WTC11 (cell line): ENCODE data around the gene WDFY3. TPM values are rescaled to one million over a fixed set of nuclear protein-coding genes. Genes with fewer than 3 reads are reported as not detected.

Experiments used
- ATAC-seq: fragments of 200-7000 bp; cut with Tn5 transposase; 2 replicates; pipeline ENCODE4 v1.10.0; 2021; ENCODE audit warnings: mild to moderate bottlenecking, moderate library complexity
- CTCF ChIA-PET: fragments of 300-600 bp; sonication (Branson Sonifier 250); formaldehyde crosslinking; loops from one replicate; lab custom pipeline; 2021; ENCODE audit warnings: antibody characterized with exemption; lab: Charles Lee
- POLR2A ChIA-PET: fragments of 350-600 bp; sonication (Branson Sonifier 250); formaldehyde crosslinking; loops from one replicate; lab custom pipeline; 2021; ENCODE audit warnings: antibody characterized with exemption; lab: Charles Lee
- DNase-seq: peaks from one replicate; pipeline ENCODE4 v3.0.0; 2021; ENCODE audit warnings: low spot score
- H3K27ac Mint-ChIP-seq: 2 replicates; pipeline ENCODE4 v1.8.0; 2021; ENCODE audit warnings: mixed read lengths
- H3K27me3 Mint-ChIP-seq: 2 replicates; pipeline ENCODE4 v1.8.0; 2021; ENCODE audit warnings: low read depth, mild to moderate bottlenecking, moderate library complexity, mixed read lengths
- H3K36me3 Mint-ChIP-seq: 2 replicates; pipeline ENCODE4 v1.8.0; 2021; ENCODE audit warnings: mixed read lengths
- H3K4me1 Mint-ChIP-seq: 2 replicates; pipeline ENCODE4 v1.8.0; 2022; ENCODE audit warnings: mixed read lengths
- H3K4me3 Mint-ChIP-seq: 2 replicates; pipeline ENCODE4 v1.8.0; 2021; ENCODE audit warnings: mild to moderate bottlenecking, moderate library complexity, mixed read lengths
- H3K9me3 Mint-ChIP-seq: 2 replicates; pipeline ENCODE4 v1.8.0; 2021; ENCODE audit warnings: mixed read lengths
- CREM ChIP-seq: sonication (generic); formaldehyde crosslinking; IDR thresholded peaks from 2 replicates; pipeline ENCODE4 v1.8.1; 2022; ENCODE audit warnings: mild to moderate bottlenecking, missing genetic modification reagents, moderate library complexity
- ETV6 ChIP-seq: sonication (generic); formaldehyde crosslinking; IDR thresholded peaks from 2 replicates; pipeline ENCODE4 v1.8.1; 2022; ENCODE audit warnings: mild to moderate bottlenecking, missing genetic modification reagents
- IRF1 ChIP-seq: sonication (generic); formaldehyde crosslinking; IDR thresholded peaks from 2 replicates; pipeline ENCODE4 v1.8.0; 2023; ENCODE audit warnings: missing genetic modification reagents
- KAT7 ChIP-seq: sonication (generic); formaldehyde crosslinking; IDR thresholded peaks from 2 replicates; pipeline ENCODE4 v1.8.1; 2023; ENCODE audit warnings: missing genetic modification reagents, mild to moderate bottlenecking, borderline replicate concordance
- MYBL2 ChIP-seq: sonication (generic); formaldehyde crosslinking; IDR thresholded peaks from 2 replicates; pipeline ENCODE4 v1.8.1; 2023; ENCODE audit warnings: mild to moderate bottlenecking, moderate library complexity, missing genetic modification reagents
- NR3C1 ChIP-seq: sonication (generic); formaldehyde crosslinking; conservative IDR thresholded peaks from 2 replicates; pipeline ENCODE4 v1.8.1; 2023; ENCODE audit warnings: low read depth, mild to moderate bottlenecking, missing genetic modification reagents
- RELA ChIP-seq: sonication (generic); formaldehyde crosslinking; IDR thresholded peaks from 2 replicates; pipeline ENCODE4 v1.8.1; 2022; ENCODE audit warnings: missing genetic modification reagents, mild to moderate bottlenecking, borderline replicate concordance
- RORB ChIP-seq: fragments of 250-450 bp; sonication (Bioruptor Pico); IDR thresholded peaks from 2 replicates; pipeline ENCODE4 v1.9.0; 2021; ENCODE audit warnings: mild to moderate bottlenecking
- SP1 ChIP-seq: sonication (generic); formaldehyde crosslinking; conservative IDR thresholded peaks from 2 replicates; pipeline ENCODE4 v1.8.1; 2022; ENCODE audit warnings: missing genetic modification reagents
- TP53 ChIP-seq: sonication (generic); formaldehyde crosslinking; IDR thresholded peaks from 2 replicates; pipeline ENCODE4 v1.8.1; 2023; ENCODE audit warnings: mild to moderate bottlenecking, missing genetic modification reagents
- USF2 ChIP-seq: sonication (generic); formaldehyde crosslinking; IDR thresholded peaks from 2 replicates; pipeline ENCODE4 v1.8.1; 2023; ENCODE audit warnings: mild to moderate bottlenecking, missing genetic modification reagents, moderate library complexity
- ZNF138 ChIP-seq: sonication (generic); formaldehyde crosslinking; conservative IDR thresholded peaks from 2 replicates; pipeline ENCODE4 v1.8.1; 2022; ENCODE audit warnings: mild to moderate bottlenecking, moderate library complexity, missing genetic modification reagents
- ZNF232 ChIP-seq: sonication (generic); formaldehyde crosslinking; IDR thresholded peaks from 2 replicates; pipeline ENCODE4 v1.8.0; 2022; ENCODE audit warnings: mild to moderate bottlenecking, missing genetic modification reagents
- total RNA-seq: library from RNA; stranded (reverse); gene quantifications from 3 replicates; pipeline ENCODE4 v1.2.3, GENCODE V29; 2021
- TF ChIP-seq, protein P1 (sequence below): sonication (generic); formaldehyde crosslinking; conservative IDR thresholded peaks from 2 replicates; pipeline ENCODE4 v1.8.1; 2023; ENCODE audit warnings: mild to moderate bottlenecking, low read depth, missing genetic modification reagents, moderate library complexity
- TF ChIP-seq, protein P2 (sequence below): sonication (generic); formaldehyde crosslinking; IDR thresholded peaks from 2 replicates; pipeline ENCODE4 v1.8.1; 2022; ENCODE audit warnings: mild to moderate bottlenecking, moderate library complexity, missing genetic modification reagents
- TF ChIP-seq, protein P3 (sequence below): sonication (generic); formaldehyde crosslinking; IDR thresholded peaks from 2 replicates; pipeline ENCODE4 v1.8.1; 2023; ENCODE audit warnings: mild to moderate bottlenecking, moderate library complexity, missing genetic modification reagents
- TF ChIP-seq, protein P4 (sequence below): fragments of 250-450 bp; sonication (Bioruptor Pico); conservative IDR thresholded peaks from 2 replicates; pipeline ENCODE4 v1.9.0; 2021; ENCODE audit warnings: mild to moderate bottlenecking
- TF ChIP-seq, protein P5 (sequence below): fragments of 250-450 bp; sonication (Bioruptor Pico); IDR thresholded peaks from 2 replicates; pipeline ENCODE4 v2.1.2; 2022; ENCODE audit warnings: mild to moderate bottlenecking, moderate library complexity

The WDFY3 gene
- total RNA-seq, 1 experiment from 2014 or later = 77.2 TPM

GRCh38 chr4:84956014-84956413 is 10.5 kb downstream of the WDFY3 start:
- Mint-ChIP-seq H3K27me3 (no peaks in the 10 kb centered on the region), H3K9me3 (no peaks in the 10 kb centered on the region), H3K4me3 (no peak overlapping the region), H3K36me3 (no peaks in the 10 kb centered on the region), H3K4me1 (peaks cover 67% of the 10 kb centered on the region), H3K27ac (peak overlapping the region; percentile 73)
- DNase-seq (no peak), ATAC-seq (no peak)
- POLR2A ChIA-PET = no interaction called here
- TF ChIP-seq IRF1 (CRISPR knock-in tag) (no peak), RORB (CRISPR knock-in tag) (no peak), ETV6 (CRISPR knock-in tag) (no peak), CREM (CRISPR knock-in tag) (no peak), SP1 (no peak), KAT7 (CRISPR knock-in tag) (no peak), USF2 (peak; percentile 26; the same call in 1 of the 2 replicates)
- TF ChIP-seq, protein P1, sequence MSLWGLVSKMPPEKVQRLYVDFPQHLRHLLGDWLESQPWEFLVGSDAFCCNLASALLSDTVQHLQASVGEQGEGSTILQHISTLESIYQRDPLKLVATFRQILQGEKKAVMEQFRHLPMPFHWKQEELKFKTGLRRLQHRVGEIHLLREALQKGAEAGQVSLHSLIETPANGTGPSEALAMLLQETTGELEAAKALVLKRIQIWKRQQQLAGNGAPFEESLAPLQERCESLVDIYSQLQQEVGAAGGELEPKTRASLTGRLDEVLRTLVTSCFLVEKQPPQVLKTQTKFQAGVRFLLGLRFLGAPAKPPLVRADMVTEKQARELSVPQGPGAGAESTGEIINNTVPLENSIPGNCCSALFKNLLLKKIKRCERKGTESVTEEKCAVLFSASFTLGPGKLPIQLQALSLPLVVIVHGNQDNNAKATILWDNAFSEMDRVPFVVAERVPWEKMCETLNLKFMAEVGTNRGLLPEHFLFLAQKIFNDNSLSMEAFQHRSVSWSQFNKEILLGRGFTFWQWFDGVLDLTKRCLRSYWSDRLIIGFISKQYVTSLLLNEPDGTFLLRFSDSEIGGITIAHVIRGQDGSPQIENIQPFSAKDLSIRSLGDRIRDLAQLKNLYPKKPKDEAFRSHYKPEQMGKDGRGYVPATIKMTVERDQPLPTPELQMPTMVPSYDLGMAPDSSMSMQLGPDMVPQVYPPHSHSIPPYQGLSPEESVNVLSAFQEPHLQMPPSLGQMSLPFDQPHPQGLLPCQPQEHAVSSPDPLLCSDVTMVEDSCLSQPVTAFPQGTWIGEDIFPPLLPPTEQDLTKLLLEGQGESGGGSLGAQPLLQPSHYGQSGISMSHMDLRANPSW (CRISPR knock-in tag) = no peak
- TF ChIP-seq, protein P2, sequence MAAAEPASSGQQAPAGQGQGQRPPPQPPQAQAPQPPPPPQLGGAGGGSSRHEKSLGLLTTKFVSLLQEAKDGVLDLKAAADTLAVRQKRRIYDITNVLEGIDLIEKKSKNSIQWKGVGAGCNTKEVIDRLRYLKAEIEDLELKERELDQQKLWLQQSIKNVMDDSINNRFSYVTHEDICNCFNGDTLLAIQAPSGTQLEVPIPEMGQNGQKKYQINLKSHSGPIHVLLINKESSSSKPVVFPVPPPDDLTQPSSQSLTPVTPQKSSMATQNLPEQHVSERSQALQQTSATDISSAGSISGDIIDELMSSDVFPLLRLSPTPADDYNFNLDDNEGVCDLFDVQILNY (CRISPR knock-in tag) = no peak
- CTCF ChIA-PET = interaction anchor here (1.3 kb wide), 1 partner anchor 11 kb away, joined by 4 read pairs; the partner anchor contains the start of gene WDFY3

GRCh38 chr4:84954982-84955567 is 11.4 kb downstream of the WDFY3 start:
- no peaks in the 10 kb centered on the region for H3K36me3 Mint-ChIP-seq
- H3K4me3 Mint-ChIP-seq = peak overlapping the region; percentile 50
- H3K9me3 Mint-ChIP-seq = no peaks in the 10 kb centered on the region
- no peaks in the 10 kb centered on the region for H3K27me3 Mint-ChIP-seq
- TF ChIP-seq, protein P3, sequence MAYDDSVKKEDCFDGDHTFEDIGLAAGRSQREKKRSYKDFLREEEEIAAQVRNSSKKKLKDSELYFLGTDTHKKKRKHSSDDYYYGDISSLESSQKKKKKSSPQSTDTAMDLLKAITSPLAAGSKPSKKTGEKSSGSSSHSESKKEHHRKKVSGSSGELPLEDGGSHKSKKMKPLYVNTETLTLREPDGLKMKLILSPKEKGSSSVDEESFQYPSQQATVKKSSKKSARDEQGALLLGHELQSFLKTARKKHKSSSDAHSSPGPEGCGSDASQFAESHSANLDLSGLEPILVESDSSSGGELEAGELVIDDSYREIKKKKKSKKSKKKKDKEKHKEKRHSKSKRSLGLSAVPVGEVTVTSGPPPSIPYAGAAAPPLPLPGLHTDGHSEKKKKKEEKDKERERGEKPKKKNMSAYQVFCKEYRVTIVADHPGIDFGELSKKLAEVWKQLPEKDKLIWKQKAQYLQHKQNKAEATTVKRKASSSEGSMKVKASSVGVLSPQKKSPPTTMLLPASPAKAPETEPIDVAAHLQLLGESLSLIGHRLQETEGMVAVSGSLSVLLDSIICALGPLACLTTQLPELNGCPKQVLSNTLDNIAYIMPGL (CRISPR knock-in tag) = no peak
- TF ChIP-seq, protein P4, sequence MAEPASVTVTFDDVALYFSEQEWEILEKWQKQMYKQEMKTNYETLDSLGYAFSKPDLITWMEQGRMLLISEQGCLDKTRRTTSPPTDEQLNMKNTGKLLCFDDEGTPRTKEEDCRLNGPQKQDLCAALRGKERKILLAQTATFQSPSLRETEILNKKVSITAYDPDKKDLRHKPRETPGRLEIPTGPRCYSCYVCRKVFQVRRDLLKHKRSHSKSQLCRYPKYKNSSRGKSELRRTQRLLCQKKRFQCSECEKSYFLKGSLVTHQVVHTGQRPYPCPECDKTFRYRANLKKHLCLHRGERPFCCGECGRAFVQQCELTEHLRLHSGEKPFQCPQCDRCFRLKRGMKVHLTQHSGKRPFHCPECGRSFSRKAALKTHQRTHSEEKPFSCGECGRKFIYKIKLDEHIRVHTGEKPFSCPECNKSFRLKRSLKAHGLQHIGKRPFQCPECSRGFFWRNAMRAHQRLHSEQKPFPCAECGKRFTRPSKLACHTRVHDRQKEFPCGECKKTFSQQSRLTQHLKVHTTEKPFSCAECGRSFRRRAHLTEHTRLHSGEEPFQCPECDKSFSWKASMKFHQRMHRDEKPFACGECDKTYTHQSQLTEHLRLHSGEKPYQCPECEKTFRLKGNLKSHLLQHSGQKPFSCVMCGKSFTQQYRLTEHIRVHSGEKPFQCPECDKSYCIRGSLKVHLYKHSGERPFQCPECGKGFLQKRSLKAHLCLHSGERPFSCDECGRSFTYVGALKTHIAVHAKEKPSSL = no peak
- TF ChIP-seq, protein P2 (CRISPR knock-in tag) = no peak
- TF ChIP-seq, protein P1 (CRISPR knock-in tag) = no peak
- TF ChIP-seq TP53 (CRISPR knock-in tag) = no peak
- TF ChIP-seq, protein P5, sequence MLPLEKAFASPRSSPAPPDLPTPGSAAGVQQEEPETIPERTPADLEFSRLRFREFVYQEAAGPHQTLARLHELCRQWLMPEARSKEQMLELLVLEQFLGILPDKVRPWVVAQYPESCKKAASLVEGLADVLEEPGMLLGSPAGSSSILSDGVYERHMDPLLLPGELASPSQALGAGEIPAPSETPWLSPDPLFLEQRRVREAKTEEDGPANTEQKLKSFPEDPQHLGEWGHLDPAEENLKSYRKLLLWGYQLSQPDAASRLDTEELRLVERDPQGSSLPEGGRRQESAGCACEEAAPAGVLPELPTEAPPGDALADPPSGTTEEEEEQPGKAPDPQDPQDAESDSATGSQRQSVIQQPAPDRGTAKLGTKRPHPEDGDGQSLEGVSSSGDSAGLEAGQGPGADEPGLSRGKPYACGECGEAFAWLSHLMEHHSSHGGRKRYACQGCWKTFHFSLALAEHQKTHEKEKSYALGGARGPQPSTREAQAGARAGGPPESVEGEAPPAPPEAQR (CRISPR knock-in tag) = no peak
- TF ChIP-seq NR3C1 (CRISPR knock-in tag) = no peak
- no peak for TF ChIP-seq ZNF232 (CRISPR knock-in tag)
- TF ChIP-seq RORB (CRISPR knock-in tag) = no peak
- TF ChIP-seq ZNF138 (CRISPR knock-in tag) = no peak
- no peak for TF ChIP-seq RELA (CRISPR knock-in tag)
- no peak for TF ChIP-seq CREM (CRISPR knock-in tag)
- TF ChIP-seq MYBL2 (CRISPR knock-in tag) = no peak
- ATAC-seq (peak; percentile 54), DNase-seq (no peak)
- CTCF ChIA-PET = interaction anchor here (0.7 to 1.3 kb wide), 3 partner anchors 12 to 19 kb away, joined by 3 to 4 read pairs (median 4); partner anchors contain the start of gene WDFY3
- H3K27ac Mint-ChIP-seq = peak overlapping the region; percentile 79
- peaks cover 64% of the 10 kb centered on the region for H3K4me1 Mint-ChIP-seq
- POLR2A ChIA-PET = no interaction called here
